Measurements from ENCODE around the gene ERBB4.

GRCh38 chr2:212013626-212014025, 525.0 kb downstream of the ERBB4 start:
- TF ChIP-seq POLR2AphosphoS5 (IDR thresholded peaks at IDR 0.05), result no peak
- TF ChIP-seq, protein P1, sequence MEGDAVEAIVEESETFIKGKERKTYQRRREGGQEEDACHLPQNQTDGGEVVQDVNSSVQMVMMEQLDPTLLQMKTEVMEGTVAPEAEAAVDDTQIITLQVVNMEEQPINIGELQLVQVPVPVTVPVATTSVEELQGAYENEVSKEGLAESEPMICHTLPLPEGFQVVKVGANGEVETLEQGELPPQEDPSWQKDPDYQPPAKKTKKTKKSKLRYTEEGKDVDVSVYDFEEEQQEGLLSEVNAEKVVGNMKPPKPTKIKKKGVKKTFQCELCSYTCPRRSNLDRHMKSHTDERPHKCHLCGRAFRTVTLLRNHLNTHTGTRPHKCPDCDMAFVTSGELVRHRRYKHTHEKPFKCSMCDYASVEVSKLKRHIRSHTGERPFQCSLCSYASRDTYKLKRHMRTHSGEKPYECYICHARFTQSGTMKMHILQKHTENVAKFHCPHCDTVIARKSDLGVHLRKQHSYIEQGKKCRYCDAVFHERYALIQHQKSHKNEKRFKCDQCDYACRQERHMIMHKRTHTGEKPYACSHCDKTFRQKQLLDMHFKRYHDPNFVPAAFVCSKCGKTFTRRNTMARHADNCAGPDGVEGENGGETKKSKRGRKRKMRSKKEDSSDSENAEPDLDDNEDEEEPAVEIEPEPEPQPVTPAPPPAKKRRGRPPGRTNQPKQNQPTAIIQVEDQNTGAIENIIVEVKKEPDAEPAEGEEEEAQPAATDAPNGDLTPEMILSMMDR (IDR thresholded peaks at IDR 0.05), result no peak
